GM21723 (cell line): Measurements from ENCODE around the gene LKAAEAR1.

Source experiments
- ATAC-seq: cut with Tn5 transposase; IDR thresholded peaks from one replicate; pipeline ENCODE4 v1.9.1; 2021; ENCODE audit warnings: mild to moderate bottlenecking, moderate library complexity; ENCODE audit not compliant: unreplicated experiment

The LKAAEAR1 gene

DNA sequence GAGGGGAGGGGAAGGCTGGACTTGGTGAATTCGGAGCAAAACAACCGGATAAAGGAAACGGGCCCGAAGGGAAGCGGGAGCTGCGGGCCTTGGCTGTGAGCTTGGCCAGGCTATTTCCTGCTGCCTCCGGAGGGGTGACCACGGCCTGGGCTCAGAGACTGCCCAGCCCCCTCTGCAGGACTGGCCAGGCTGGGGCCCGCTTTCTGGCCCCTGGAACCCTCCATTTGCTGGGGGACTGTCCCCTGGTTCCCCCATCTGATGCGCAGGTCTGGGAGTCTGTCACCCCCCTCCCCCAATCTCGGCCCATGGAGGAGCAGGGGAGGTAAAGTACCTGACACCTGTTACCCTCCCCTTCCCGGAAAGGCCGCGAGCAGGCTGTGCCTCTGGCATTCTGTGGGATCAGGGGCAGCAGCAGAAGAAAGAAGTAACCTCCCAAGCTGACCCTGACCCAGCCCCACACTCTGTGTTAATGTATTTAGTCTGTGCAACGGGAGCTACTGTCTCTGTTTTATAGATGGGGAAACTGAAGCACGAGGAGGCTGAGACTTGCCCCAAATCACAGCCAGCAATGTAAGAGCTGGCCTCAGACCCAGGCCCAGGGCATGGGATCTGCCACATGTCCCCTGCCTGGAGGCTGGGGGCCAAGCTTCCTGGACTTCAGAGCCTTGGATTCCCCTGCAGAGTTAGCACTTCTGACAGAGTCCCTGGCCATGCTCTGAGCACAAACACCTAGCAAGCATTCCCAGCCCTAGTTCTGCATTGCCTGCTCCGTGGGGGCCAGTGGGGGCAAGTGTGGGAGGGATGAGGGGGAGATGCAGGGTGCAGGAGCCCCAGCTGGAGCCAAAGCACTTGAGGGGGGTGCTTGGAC is 44.7 kb downstream of the LKAAEAR1 start:
- ATAC-seq = no peak

DNA sequence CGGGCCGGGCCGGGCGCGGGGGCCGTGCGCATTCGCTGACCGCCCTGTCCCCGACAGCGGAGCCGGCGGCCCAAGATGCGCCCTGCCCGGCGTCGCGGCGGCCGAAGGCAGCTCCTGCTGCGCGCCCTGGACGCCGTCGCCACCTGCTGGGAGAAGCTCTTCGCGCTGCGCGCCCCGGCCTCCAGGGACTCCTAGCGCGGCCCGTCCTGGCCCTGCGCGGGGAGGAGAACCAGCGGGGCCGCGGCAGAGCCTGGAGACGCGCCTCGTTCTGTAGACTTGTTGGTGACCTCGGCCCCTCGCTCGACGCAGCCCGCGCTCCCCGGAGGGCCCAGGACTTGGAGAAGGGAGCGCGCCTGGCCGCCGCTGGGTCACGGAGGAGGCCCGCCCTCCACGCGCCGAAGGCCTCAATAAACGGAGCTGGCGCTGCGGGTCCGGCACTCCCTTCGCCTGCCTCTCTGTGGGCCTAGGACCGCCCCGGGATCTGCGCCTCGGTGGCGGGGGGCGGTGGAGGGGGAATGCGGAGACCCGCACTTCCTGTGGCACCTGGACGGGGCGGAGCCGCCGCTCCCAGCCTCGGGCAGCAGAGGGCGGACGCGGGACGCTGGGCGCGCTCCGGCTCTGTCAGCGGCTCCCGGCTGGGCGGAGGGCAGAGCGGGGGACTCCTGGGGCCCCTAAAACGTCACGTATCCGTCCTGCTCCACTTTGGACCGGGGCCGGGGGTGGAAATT is 45.5 kb downstream of the LKAAEAR1 start:
- peak; percentile 54 for ATAC-seq

GRCh38 chr20:64038224-64038564 is 46.0 kb downstream of the LKAAEAR1 start:
- ATAC-seq = peak; percentile 20

DNA sequence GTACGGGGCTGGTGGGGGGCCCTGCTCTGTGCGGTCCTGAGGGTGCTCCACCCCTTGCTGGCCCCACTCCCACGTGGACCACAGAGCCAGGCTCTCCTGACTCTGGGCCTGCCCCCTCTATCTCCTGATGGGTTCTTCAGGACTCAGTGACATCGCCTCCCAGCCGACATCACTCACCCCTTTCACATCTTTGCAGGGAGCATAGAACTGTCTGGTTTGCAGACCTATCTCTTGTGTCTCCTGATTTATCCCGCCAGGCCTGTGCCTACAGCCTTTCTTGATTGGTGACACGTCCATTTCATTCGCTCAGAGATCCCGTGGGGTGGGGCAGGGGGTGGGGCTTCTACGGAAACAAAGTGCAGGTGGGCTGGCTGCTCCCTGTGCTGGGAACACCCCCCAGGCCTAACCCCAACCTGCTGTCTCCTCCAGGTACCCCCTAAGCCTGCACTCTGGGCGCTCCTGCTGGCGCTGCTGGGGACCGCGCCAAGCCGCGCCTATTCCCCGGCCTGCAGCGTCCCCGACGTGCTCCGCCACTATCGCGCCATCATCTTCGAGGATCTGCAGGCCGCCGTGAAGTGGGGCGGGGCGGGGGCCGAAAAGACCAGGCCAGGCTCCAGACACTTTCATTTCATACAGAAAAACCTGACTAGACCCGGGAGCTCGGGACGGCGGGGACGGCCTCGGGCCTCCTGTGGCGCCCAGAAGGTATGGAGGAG is 46.5 kb downstream of the LKAAEAR1 start:
- ATAC-seq = no peak

DNA sequence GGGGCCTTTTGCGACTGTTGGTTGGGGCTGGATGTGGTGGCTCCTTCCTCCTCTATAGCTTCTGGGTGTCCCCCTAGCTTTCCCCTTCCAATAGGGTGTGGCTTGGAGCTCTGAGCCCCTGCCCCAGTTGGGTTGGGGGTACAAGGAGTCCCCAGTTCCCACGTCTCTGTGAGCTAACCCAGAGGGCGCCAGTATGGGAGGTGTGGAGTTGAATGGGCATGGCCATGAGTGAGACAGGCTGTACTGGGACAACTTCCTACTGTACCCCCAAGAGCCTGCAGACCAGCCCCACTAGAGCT is 47.0 kb downstream of the LKAAEAR1 start:
- ATAC-seq = no peak

DNA sequence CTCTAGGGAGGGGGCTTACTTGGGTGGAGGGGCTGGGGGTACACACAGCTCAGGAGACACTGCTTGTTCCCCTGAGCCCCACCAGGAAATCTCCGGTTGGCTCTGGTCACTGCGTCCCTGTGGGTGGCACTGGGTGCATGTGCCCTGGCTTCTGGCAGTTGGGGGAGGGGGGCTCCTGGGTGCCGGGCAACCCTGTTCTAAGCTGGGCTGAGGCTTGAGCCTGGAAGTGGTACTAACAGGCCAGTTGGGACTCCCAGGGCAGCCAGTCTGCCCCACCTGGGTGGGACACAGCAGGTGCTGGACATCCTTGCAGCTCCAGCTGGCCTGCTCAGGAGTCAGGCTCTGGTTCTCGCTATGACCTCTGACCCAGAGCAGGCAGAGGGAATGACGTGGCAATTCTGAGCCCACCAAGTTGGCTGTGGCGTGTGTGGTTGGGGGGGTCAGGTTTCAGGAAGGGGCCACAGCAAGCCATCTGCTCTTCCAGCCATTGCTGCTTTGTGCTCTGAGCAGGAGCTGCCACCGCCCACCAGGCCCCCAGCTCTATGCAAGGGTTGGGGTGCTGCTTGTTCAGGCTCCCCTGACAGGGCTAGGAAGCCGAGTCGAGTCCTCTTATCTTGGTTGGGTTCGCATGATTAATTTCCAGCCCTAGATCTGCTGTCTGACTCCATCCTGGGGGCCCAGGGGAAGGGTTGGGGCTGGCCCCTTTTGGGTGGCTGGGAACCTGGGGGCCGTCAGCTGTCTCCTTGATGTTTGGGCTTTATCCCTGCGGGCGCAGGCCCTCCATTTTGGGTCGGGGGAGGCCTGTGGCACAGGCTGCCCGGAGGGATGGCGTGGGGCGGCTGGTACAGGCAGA is 47.6 kb downstream of the LKAAEAR1 start:
- ATAC-seq = no peak

DNA sequence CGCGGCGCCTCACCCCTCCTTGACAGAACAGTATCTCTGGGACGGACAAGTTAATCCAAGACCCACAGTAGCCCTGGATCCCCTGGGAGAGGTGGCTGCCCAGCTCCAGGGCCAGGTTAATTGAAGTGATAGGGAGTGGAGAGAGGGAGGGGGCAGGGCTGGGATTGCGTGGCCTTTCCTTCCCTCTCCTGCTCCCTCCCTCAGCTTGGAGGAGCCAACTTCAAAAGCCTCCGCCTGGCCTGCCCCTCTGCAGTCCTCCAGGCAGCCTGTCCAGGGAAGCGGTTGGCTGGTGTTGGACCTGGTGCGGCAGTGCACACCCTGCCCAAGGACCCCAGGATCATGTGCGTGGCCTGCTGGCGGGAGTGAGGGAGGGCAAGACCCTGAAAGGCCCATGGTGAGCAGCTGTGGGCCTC is 48.3 kb downstream of the LKAAEAR1 start, which contains the start of gene C20orf204:
C20orf204 (plus strand) TSS at position 250 of the 413 bp plus-strand sequence; CDS start at position 392, 142 bp downstream.
- no peak for ATAC-seq

GRCh38 chr20:64035066-64035932 is 48.9 kb downstream of the LKAAEAR1 start:
- no peak for ATAC-seq

- ATAC-seq = no peak
Measured at GRCh38 chr20:64033981-64034493, 50.2 kb downstream of the LKAAEAR1 start.
